GM12891 (cell line): ENCODE measurements around the gene KSR1.

Experiments
- PAX5 ChIP-seq: IDR thresholded peaks from 2 replicates; pipeline ENCODE4 v1.6.1; 2011; ENCODE audit warnings: low read length, moderate library complexity, mild to moderate bottlenecking; ENCODE audit not compliant: insufficient read depth, severe bottlenecking
- POLR2A ChIP-seq: IDR thresholded peaks from 2 replicates; pipeline ENCODE4 v1.6.1; 2011; ENCODE audit warnings: low read depth, low read length, control low read depth
- POLR2AphosphoS5 ChIP-seq: IDR thresholded peaks from 2 replicates; pipeline ENCODE4 v1.6.1; 2011; ENCODE audit warnings: low read depth, low read length, control low read depth
- SPI1 ChIP-seq: IDR thresholded peaks from 2 replicates; pipeline ENCODE4 v1.6.1; 2011; ENCODE audit warnings: low read depth, low read length, control low read depth
- TAF1 ChIP-seq: IDR thresholded peaks from 2 replicates; pipeline ENCODE4 v1.6.1; 2011; ENCODE audit warnings: low read depth, low read length, control low read depth

- no peak for TF ChIP-seq POLR2AphosphoS5
- no peak for TF ChIP-seq TAF1
- no peak for TF ChIP-seq POLR2A
- TF ChIP-seq SPI1: no peak
- TF ChIP-seq PAX5: no peak
Measured at GRCh38 chr17:27621536-27621935, 165.3 kb downstream of the KSR1 start.
